GM06990 (cell line): ENCODE measurements around the gene AGO3.

Experiments used
- DNase-seq: peaks from one replicate; pipeline ENCODE4 v3.0.0-alpha.2; 2011; ENCODE audit not compliant: insufficient read length; ENCODE audit errors: extremely low read depth
- H3K27me3 ChIP-seq: replicated peaks from 2 replicates; pipeline ENCODE4 v1.6.0; 2011; ENCODE audit warnings: low read length; ENCODE audit not compliant: control insufficient read depth, insufficient read depth
- H3K36me3 ChIP-seq: 2 replicates; pipeline ENCODE4 v1.5.1; 2011; ENCODE audit warnings: low read length; ENCODE audit not compliant: control insufficient read depth, insufficient read depth
- H3K4me3 ChIP-seq: replicated peaks from 2 replicates; pipeline ENCODE4 v1.5.1; 2011; ENCODE audit warnings: low read depth, mild to moderate bottlenecking, control low read depth, low read length
- CTCF ChIP-seq: IDR thresholded peaks from 2 replicates; pipeline ENCODE4 v1.5.1; 2011; ENCODE audit warnings: low read length, control low read depth, mild to moderate bottlenecking, inconsistent platforms; ENCODE audit not compliant: insufficient read depth, poor library complexity, severe bottlenecking

The AGO3 gene

GRCh38 chr1:35930593-35931445, at the start of gene AGO3:
TSS of gene AGO3 (plus strand) at chr1:35931105. CDS start at chr1:35931427, 322 bp downstream.
- peak; percentile 94 for DNase-seq
- H3K36me3 ChIP-seq = no peaks in the 10 kb centered on the region; the same call in 1 of the 2 replicates

GRCh38 chr1:35881850-35882273, 49.0 kb upstream of the AGO3 start:
- no peak for TF ChIP-seq CTCF
- no peaks in the 10 kb centered on the region for H3K27me3 ChIP-seq
- no peak overlapping the region for H3K4me3 ChIP-seq
- H3K36me3 ChIP-seq = no peaks in the 10 kb centered on the region
- DNase-seq = no peak

More at GRCh38 chr1:35930593-35931445, at the start of gene AGO3:
- no peak for TF ChIP-seq CTCF
- peak within 1 kb of the TSS; percentile 89 for H3K4me3 ChIP-seq
- H3K27me3 ChIP-seq = no peaks in the 10 kb centered on the region

- no peak for DNase-seq
- no peak for TF ChIP-seq CTCF
- H3K36me3 ChIP-seq = no peaks in the 10 kb centered on the region
- no peaks in the 10 kb centered on the region for H3K27me3 ChIP-seq
- H3K4me3 ChIP-seq = no peak overlapping the region; the same call in 1 of the 2 replicates
Observed at GRCh38 chr1:35882586-35882944, 48.3 kb upstream of the AGO3 start.

- DNase-seq = peak; percentile 97
- TF ChIP-seq CTCF = peak; percentile 92
- H3K27me3 ChIP-seq = no peaks in the 10 kb centered on the region
Observed at GRCh38 chr1:35882945-35883634, 47.8 kb upstream of the AGO3 start, which contains the start of gene AGO1. TSS of gene AGO1 (plus strand) at chr1:35883209. CDS start at chr1:35883422, 213 bp downstream.

GRCh38 chr1:35883635-35884101, 47.2 kb upstream of the AGO3 start:
- Histone ChIP-seq H3K4me3 (peak overlapping the region; percentile 99), H3K27me3 (no peaks in the 10 kb centered on the region), H3K36me3 (no peaks in the 10 kb centered on the region)
- DNase-seq = peak; percentile 55
- no peak for TF ChIP-seq CTCF

More at GRCh38 chr1:35882945-35883634, 47.8 kb upstream of the AGO3 start, which contains the start of gene AGO1:
- Histone ChIP-seq H3K4me3 (peak within 1 kb of the TSS; percentile 99), H3K36me3 (no peaks in the 10 kb centered on the region)
